ENCODE results near the gene SMURF2. TPM values are rescaled to one million over a fixed set of nuclear protein-coding genes. Genes with fewer than 3 reads are reported as not detected.

SMURF2 gene
- polyA plus RNA-seq, 1 donor from 2014 or later: 55.2 TPM

GRCh38 chr17:64547319-64547718, 114.8 kb downstream of the SMURF2 start:
- H4K20me1 ChIP-seq (ENCODE audit: insufficient read depth): no peaks in the 10 kb centered on the region
- H3K36me3 ChIP-seq (ENCODE audit: insufficient read depth, low read length): peaks cover 5% of the 10 kb centered on the region
- no peaks in the 10 kb centered on the region for H3F3A ChIP-seq (ENCODE audit: insufficient read depth, low read length, poor library complexity, severe bottlenecking)
- no peaks in the 10 kb centered on the region for H3K9me3 ChIP-seq (ENCODE audit: low read length)
- no peaks in the 10 kb centered on the region for H3K27me3 ChIP-seq (ENCODE audit: insufficient read depth, low read depth, low read length)
- H3K27ac ChIP-seq (ENCODE audit: low read length): no peak overlapping the region
- no peaks in the 10 kb centered on the region for H3K79me2 ChIP-seq (replicated peaks; ENCODE audit: insufficient read depth, low read length)
- H3K9ac ChIP-seq (ENCODE audit: low read length): no peak overlapping the region
- no peak overlapping the region for H2AFZ ChIP-seq (ENCODE audit: low read depth, low read length)
- H3K4me3 ChIP-seq (ENCODE audit: low read length): no peak overlapping the region
- H3K4me2 ChIP-seq (ENCODE audit: low read length): no peak overlapping the region
- no peak for TF ChIP-seq TAF1 (IDR thresholded peaks at IDR 0.05; ENCODE audit: low read depth)
- no peak for TF ChIP-seq MXI1 (conservative IDR thresholded peaks at IDR 0.05; ENCODE audit: poor library complexity, severe bottlenecking)
- no peak for TF ChIP-seq REST (IDR thresholded peaks at IDR 0.05; ENCODE audit: borderline replicate concordance)
- TF ChIP-seq EZH2 (IDR thresholded peaks at IDR 0.05; ENCODE audit: borderline replicate concordance, insufficient read depth, low read length, poor library complexity, severe bottlenecking): no peak
- TF ChIP-seq, protein P1, sequence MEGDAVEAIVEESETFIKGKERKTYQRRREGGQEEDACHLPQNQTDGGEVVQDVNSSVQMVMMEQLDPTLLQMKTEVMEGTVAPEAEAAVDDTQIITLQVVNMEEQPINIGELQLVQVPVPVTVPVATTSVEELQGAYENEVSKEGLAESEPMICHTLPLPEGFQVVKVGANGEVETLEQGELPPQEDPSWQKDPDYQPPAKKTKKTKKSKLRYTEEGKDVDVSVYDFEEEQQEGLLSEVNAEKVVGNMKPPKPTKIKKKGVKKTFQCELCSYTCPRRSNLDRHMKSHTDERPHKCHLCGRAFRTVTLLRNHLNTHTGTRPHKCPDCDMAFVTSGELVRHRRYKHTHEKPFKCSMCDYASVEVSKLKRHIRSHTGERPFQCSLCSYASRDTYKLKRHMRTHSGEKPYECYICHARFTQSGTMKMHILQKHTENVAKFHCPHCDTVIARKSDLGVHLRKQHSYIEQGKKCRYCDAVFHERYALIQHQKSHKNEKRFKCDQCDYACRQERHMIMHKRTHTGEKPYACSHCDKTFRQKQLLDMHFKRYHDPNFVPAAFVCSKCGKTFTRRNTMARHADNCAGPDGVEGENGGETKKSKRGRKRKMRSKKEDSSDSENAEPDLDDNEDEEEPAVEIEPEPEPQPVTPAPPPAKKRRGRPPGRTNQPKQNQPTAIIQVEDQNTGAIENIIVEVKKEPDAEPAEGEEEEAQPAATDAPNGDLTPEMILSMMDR (IDR thresholded peaks at IDR 0.05; ENCODE audit: poor library complexity, severe bottlenecking): no peak
- no peak for TF ChIP-seq RAD21 (conservative IDR thresholded peaks at IDR 0.05)
- no peak for TF ChIP-seq POLR2AphosphoS5 (IDR thresholded peaks at IDR 0.05)
- TF ChIP-seq SMC3 (conservative IDR thresholded peaks at IDR 0.05; ENCODE audit: poor library complexity): no peak
- no peak for TF ChIP-seq EP300 (conservative IDR thresholded peaks at IDR 0.05; ENCODE audit: poor library complexity, severe bottlenecking)
- H3K9me2 ChIP-seq (ENCODE audit: insufficient read depth, low read length): no peaks in the 10 kb centered on the region

DNA sequence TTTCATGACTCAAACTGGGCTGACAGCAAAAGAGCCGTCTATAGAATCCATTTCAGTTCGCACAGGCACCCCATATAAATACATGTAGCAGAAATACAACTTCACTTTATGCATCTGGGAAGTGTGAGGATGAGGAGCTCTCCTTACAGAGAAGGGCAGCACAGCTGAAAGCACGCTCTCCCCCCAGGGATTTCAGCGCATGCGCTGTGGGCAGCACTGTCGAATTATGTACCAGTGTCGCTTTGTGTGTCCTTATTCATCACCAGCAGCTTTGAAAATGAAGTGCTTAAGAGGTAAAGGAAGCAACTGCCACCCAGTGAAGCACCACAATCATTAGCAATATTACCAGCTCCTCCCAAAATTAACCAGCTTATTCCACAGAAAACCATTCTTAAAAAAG, 115.4 kb downstream of the SMURF2 start:
- Histone ChIP-seq H3K27ac (ENCODE audit: low read length) (no peak overlapping the region), H3K9me3 (ENCODE audit: low read length) (no peaks in the 10 kb centered on the region), H2AFZ (ENCODE audit: low read depth, low read length) (no peak overlapping the region), H3K36me3 (ENCODE audit: insufficient read depth, low read length) (peaks cover 5% of the 10 kb centered on the region), H3K9me2 (ENCODE audit: insufficient read depth, low read length) (no peaks in the 10 kb centered on the region), H3K4me2 (ENCODE audit: low read length) (no peak overlapping the region), H4K20me1 (ENCODE audit: insufficient read depth) (no peaks in the 10 kb centered on the region), H3K79me2 (replicated peaks; ENCODE audit: insufficient read depth, low read length) (no peaks in the 10 kb centered on the region), H3K4me3 (ENCODE audit: low read length) (no peak overlapping the region), H3F3A (ENCODE audit: insufficient read depth, low read length, poor library complexity, severe bottlenecking) (no peaks in the 10 kb centered on the region), H3K27me3 (ENCODE audit: insufficient read depth, low read depth, low read length) (no peaks in the 10 kb centered on the region), H3K9ac (ENCODE audit: low read length) (no peak overlapping the region)
- TF ChIP-seq MXI1 (conservative IDR thresholded peaks at IDR 0.05; ENCODE audit: poor library complexity, severe bottlenecking): no peak
- no peak for TF ChIP-seq EP300 (conservative IDR thresholded peaks at IDR 0.05; ENCODE audit: poor library complexity, severe bottlenecking)
- no peak for TF ChIP-seq TAF1 (IDR thresholded peaks at IDR 0.05; ENCODE audit: low read depth)
- TF ChIP-seq, protein P1 (IDR thresholded peaks at IDR 0.05; ENCODE audit: poor library complexity, severe bottlenecking): no peak
- TF ChIP-seq REST (IDR thresholded peaks at IDR 0.05; ENCODE audit: borderline replicate concordance): no peak
- TF ChIP-seq EZH2 (IDR thresholded peaks at IDR 0.05; ENCODE audit: borderline replicate concordance, insufficient read depth, low read length, poor library complexity, severe bottlenecking): no peak

All from neural cell (in vitro differentiated cells).